Measurements from ENCODE around the gene DISP1.
"Not testable (repeated sequence)": the region's sequence is repeated elsewhere in the genome, so short reads cannot be mapped to it uniquely, and the experiment has no call there.

The DISP1 gene

GRCh38 chr1:222798975-222799374 is 15.9 kb upstream of the DISP1 start:
- DNase-seq, result no peak

- no peak for DNase-seq
These were observed 13.8 kb upstream of the DISP1 start for GRCh38 chr1:222801067-222801466.

DNA sequence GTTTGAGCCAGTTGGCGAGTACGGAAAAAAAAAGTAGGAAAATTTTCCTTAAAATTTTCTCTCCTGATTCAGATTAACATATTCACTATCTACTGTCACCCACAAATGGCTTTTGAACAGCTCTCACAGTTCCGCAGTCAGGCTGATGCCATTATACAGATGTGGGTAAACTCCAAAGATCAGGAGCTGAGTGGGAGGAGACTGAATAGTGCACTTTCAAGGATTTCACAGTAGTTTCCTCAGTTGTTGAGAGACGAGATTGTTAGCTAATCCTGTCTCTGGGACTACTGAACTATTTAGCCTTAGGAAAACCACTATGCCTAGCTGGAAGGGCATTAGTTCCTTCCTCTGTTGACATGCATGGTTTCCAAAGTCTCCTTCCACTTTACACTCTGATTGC is 3.2 kb upstream of the DISP1 start:
- DNase-seq, result no peak

GRCh38 chr1:222813866-222814535 is 838 bp upstream of the DISP1 start:
- no peak for DNase-seq

GRCh38 chr1:222815440-222815765 is 564 bp downstream of the DISP1 start:
- no peak for DNase-seq

GRCh38 chr1:222817529-222817928 is 2.7 kb downstream of the DISP1 start:
- no peak for DNase-seq

DNA sequence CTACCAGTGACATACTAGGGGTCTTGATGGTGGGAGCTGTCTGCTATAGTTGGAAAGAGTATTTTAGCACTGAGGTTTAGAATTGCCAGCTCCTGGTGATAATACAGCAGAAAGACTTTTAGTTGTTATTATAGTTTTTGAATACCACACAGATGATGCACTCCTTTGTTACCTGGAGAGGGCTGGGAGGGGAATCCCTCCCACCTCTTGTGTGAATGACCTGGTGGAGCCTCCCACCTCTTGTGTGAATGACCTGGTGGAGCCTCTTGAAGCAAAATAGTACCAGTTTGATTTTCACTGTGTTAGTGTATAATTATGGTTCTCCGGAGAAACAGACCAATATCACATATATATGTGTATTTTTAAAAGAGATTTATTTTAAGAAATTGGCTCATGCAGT is 3.3 kb downstream of the DISP1 start:
- DNase-seq, result no peak

GRCh38 chr1:222820171-222820712 is 5.4 kb downstream of the DISP1 start:
- no peak for DNase-seq

- DNase-seq, result no peak
These were observed 6.4 kb downstream of the DISP1 start for GRCh38 chr1:222821239-222821638.

GRCh38 chr1:222823695-222824094 is 8.9 kb downstream of the DISP1 start:
- DNase-seq, result no peak

GRCh38 chr1:222824641-222825040 is 9.8 kb downstream of the DISP1 start:
- DNase-seq, result no peak

DNA sequence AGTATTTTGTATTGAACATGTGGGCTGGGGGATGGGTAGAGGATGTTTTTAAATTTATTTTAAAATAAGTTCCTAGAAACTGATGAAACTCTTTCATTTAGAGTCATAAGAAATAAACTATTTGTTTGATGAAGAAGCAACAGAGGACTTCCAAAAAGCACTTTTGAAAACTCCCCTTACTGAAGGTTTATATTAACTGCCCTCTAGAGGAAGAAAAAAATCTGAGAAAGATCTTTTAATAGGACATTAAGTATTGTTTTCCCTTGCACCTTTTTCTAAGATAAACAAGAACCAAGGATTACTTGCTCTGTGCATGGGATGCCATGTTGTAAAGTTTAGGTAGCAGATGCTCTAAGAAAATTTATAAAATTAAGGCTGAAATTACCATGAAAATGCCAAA is 14.1 kb downstream of the DISP1 start:
- DNase-seq, result no peak

DNA sequence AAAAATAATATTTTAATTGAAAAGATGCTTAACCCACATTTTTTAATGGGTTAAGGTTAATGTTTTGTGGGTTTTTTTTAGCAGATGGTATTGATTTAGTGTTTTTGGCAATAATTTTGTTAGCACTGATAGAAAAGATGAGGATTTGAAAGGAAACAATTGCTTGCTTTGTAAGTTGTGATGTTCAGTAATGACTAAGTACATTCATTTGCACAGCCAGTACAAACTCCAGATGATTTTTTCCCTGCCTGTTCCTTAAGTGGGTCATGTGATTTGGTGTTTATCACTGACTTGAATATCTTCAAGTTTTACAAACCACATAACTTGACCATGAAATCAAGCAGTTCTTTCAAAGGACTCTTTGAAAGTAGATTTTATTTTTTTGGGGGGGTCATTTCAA is 15.0 kb downstream of the DISP1 start:
- DNase-seq, result no peak

DNA sequence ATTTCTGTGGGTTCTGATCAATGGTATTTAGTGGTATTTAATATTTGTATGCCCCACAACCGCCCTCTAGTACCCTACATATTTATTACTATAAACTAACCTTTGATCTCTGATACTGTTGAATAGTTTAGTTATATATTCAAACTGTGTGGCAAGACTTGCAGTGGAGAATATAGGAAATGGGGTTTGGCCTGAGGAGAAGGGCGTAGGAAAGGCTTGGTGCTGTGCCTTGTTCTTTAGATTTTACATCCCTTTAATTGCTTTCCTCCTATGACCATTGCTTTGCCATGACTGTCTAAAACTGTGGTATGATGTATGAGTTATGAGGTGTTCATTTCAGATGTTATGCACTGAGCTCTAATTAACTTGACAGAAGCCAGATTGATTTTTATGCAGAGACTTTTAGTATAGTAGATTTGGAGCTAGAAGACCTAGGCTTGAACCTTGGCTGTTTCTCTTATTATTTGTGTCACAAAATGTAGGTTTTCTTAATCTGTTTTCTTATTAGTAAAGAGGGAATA is 18.6 kb downstream of the DISP1 start:
- DNase-seq, result no peak

DNA sequence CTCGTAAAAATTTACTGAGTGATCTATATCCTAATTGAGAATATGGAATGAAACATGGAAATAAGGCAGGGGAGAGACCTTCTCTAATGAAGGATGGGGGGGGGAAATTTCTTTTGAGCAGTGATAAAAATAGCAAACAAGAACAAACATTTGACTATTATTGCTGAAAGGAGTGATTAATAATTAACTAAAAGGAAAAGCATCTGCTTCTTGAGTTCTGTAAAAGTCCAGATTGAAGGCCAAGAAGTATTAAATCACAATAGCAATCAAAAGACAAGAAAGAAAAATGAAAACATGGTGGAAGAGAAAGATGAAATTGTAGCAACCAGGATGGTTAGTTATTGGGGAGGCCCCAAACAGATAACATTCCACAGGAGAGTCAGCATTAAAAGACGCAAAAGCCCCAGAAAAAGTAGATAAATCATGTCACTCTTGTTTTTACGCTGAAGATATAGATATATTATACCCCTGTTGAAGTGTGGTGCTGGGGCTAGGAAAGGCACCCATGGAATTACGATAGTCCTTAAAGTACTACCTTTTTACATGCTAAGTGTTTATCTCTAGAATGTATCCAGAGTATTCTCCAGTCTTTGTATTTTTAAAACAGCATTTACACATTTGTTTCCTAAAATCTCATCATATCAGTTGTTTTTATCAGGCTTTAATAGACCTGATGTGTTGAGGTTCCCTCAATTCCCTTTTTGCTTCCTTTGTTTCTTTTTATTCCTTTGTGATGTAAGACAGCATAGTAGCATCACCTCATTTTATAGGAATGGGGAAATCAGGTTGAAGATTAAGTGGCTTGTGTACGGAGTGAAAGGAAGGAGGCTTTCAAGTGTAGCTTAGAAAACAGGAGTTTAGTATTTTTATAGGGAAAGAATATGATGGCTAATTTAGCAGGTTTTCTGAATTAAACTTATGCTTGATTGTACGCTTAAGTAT is 28.9 kb downstream of the DISP1 start:
- no peak for DNase-seq

DNA sequence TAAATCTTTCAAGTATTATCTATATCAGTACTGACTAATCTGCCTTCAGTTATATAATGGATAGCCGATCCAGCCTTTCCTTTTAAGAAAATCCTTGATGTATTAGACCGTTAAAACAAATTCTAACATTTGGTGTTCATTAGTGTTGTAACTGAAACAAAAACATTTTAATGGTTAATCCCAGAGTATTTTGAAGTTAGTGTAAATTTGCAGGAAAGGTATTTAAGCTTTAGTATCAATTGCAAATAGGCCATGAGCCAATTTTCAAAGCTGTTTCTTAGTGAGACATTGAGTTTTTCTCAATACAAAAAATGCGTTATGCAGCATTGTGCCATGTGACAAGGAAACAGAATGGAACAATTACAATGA is 29.6 kb downstream of the DISP1 start:
- no peak for DNase-seq

- no peak for DNase-seq
These were observed 30.9 kb downstream of the DISP1 start for GRCh38 chr1:222845763-222846162.

DNA sequence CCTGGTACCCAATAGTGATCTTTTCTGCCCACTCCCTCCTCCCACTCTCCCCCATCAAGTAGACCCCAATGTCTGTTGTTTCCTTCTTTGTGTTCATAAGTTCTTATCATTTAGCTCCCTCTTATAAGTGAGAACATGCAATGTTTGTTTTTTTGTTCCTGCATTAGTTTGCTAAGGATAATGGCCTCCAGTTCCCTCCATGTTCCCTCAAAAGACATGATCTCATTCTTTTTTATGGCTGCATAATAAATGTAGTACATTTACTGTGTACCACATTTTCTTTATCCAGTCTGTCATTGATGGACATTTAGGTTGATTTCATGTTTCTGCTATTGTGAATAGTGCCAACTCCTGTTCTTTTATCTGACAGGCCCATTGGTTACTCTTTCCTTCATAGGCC is 35.7 kb downstream of the DISP1 start:
- not testable (repeated sequence) for DNase-seq

DNA sequence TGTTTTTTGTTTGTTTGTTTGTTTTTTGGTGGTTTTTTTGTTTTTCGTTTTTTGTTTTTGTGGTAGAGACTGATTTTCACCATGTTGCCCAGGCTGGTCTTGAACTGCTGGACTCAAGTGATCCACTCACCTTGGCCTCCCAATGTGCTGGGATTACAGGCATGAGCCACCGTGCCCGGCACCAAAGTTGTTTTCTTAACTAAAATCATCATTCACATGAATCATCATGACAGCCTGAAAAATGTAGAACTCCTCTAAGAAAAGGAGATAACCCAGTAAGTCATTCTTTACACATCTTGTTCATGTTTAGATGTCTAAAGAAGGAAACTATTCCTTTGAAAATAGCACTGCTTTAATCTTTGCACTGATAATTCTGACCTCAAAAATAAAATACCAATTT is 37.5 kb downstream of the DISP1 start:
- no peak for DNase-seq

DNA sequence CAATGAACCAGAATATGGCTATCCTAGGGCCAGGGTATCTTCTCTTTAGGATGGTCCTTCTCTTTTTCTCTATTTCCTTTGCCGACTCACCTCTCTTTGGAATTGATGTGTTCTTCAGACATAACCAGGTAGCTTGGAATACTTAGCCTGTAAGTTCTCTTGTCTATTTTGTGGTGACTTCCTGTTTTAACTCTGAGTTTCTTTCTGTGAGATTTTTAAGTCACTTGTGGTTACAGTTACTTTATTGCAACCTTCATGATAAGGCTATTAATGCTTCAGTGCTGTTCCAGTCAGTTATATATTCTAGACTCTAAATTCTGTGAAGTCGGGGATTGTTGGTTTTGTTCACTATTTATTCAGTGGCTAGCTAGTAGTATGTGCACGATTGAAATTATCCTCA is 46.2 kb downstream of the DISP1 start:
- DNase-seq, result no peak

Measured in central memory CD4-positive, alpha-beta T cell (primary cell).